Activated naive CD8-positive, alpha-beta T cell (primary cell): Measurements from ENCODE around the gene KCNMA1.
"Not testable (repeated sequence)": the region's sequence is repeated elsewhere in the genome, so short reads cannot be mapped to it uniquely, and the experiment has no call there.

Source experiments
- H3K27ac Mint-ChIP-seq: one replicate; pipeline ENCODE4 v1.8.0; 2021; ENCODE audit warnings: mixed read lengths
- H3K27me3 Mint-ChIP-seq: one replicate; pipeline ENCODE4 v1.8.0; 2021; ENCODE audit warnings: mixed read lengths
- H3K36me3 Mint-ChIP-seq: one replicate; pipeline ENCODE4 v1.8.0; 2021; ENCODE audit warnings: mixed read lengths
- H3K4me1 Mint-ChIP-seq: one replicate; pipeline ENCODE4 v1.8.0; 2021; ENCODE audit warnings: low read depth, mixed read lengths
- H3K4me3 Mint-ChIP-seq: one replicate; pipeline ENCODE4 v1.8.0; 2021; ENCODE audit warnings: mild to moderate bottlenecking, mixed read lengths
- H3K9me3 Mint-ChIP-seq: one replicate; pipeline ENCODE4 v1.8.0; 2021; ENCODE audit warnings: low read depth, mixed read lengths

Gene KCNMA1

GRCh38 chr10:77350134-77350533 is 287.5 kb downstream of the KCNMA1 start:
- no peaks in the 10 kb centered on the region for H3K9me3 Mint-ChIP-seq
- H3K27ac Mint-ChIP-seq, result no peak overlapping the region
- no peak overlapping the region for H3K4me3 Mint-ChIP-seq
- no peaks in the 10 kb centered on the region for H3K36me3 Mint-ChIP-seq
- no peaks in the 10 kb centered on the region for H3K27me3 Mint-ChIP-seq
- no peaks in the 10 kb centered on the region for H3K4me1 Mint-ChIP-seq

- Mint-ChIP-seq H3K4me1 (no peaks in the 10 kb centered on the region), H3K36me3 (no peaks in the 10 kb centered on the region)
Measured at GRCh38 chr10:77349226-77349625, 288.4 kb downstream of the KCNMA1 start.

GRCh38 chr10:77348751-77349150 is 288.9 kb downstream of the KCNMA1 start:
- no peaks in the 10 kb centered on the region for H3K9me3 Mint-ChIP-seq
- H3K36me3 Mint-ChIP-seq, result no peaks in the 10 kb centered on the region
- no peaks in the 10 kb centered on the region for H3K4me1 Mint-ChIP-seq
- no peak overlapping the region for H3K27ac Mint-ChIP-seq
- H3K4me3 Mint-ChIP-seq, result no peak overlapping the region
- H3K27me3 Mint-ChIP-seq, result no peaks in the 10 kb centered on the region

More at GRCh38 chr10:77349226-77349625, 288.4 kb downstream of the KCNMA1 start:
- H3K9me3 Mint-ChIP-seq, result no peaks in the 10 kb centered on the region
- H3K27ac Mint-ChIP-seq, result no peak overlapping the region
- no peaks in the 10 kb centered on the region for H3K27me3 Mint-ChIP-seq
- H3K4me3 Mint-ChIP-seq, result no peak overlapping the region

- no peaks in the 10 kb centered on the region for H3K9me3 Mint-ChIP-seq
- no peaks in the 10 kb centered on the region for H3K4me1 Mint-ChIP-seq
- no peaks in the 10 kb centered on the region for H3K36me3 Mint-ChIP-seq
- H3K27me3 Mint-ChIP-seq, result no peaks in the 10 kb centered on the region
- no peak overlapping the region for H3K4me3 Mint-ChIP-seq
- no peak overlapping the region for H3K27ac Mint-ChIP-seq
Measured at GRCh38 chr10:77348082-77348481, 289.5 kb downstream of the KCNMA1 start.

- no peaks in the 10 kb centered on the region for H3K27me3 Mint-ChIP-seq
- no peaks in the 10 kb centered on the region for H3K9me3 Mint-ChIP-seq
- peaks cover 3% of the 10 kb centered on the region for H3K4me1 Mint-ChIP-seq
- no peaks in the 10 kb centered on the region for H3K36me3 Mint-ChIP-seq
- no peak overlapping the region for H3K4me3 Mint-ChIP-seq
- no peak overlapping the region for H3K27ac Mint-ChIP-seq
Measured at GRCh38 chr10:77347052-77347451, 290.6 kb downstream of the KCNMA1 start.

- no peak overlapping the region for H3K4me3 Mint-ChIP-seq
- peaks cover 3% of the 10 kb centered on the region for H3K4me1 Mint-ChIP-seq
- no peaks in the 10 kb centered on the region for H3K36me3 Mint-ChIP-seq
- no peaks in the 10 kb centered on the region for H3K9me3 Mint-ChIP-seq
- no peak overlapping the region for H3K27ac Mint-ChIP-seq
- H3K27me3 Mint-ChIP-seq, result no peaks in the 10 kb centered on the region
Measured at GRCh38 chr10:77341055-77341454, 296.6 kb downstream of the KCNMA1 start.

- not testable (repeated sequence) for H3K27me3 Mint-ChIP-seq, H3K4me1 Mint-ChIP-seq, H3K4me3 Mint-ChIP-seq, H3K9me3 Mint-ChIP-seq, H3K27ac Mint-ChIP-seq, H3K36me3 Mint-ChIP-seq
Measured at GRCh38 chr10:77339872-77340271, 297.7 kb downstream of the KCNMA1 start.

GRCh38 chr10:77339166-77339565 is 298.4 kb downstream of the KCNMA1 start:
- H3K9me3 Mint-ChIP-seq, result no peaks in the 10 kb centered on the region
- H3K4me3 Mint-ChIP-seq, result no peak overlapping the region
- H3K4me1 Mint-ChIP-seq, result peaks cover 3% of the 10 kb centered on the region
- no peaks in the 10 kb centered on the region for H3K27me3 Mint-ChIP-seq
- no peaks in the 10 kb centered on the region for H3K36me3 Mint-ChIP-seq
- no peak overlapping the region for H3K27ac Mint-ChIP-seq

- no peaks in the 10 kb centered on the region for H3K27me3 Mint-ChIP-seq
- no peak overlapping the region for H3K27ac Mint-ChIP-seq
- peaks cover 3% of the 10 kb centered on the region for H3K4me1 Mint-ChIP-seq
- H3K4me3 Mint-ChIP-seq, result no peak overlapping the region
- H3K9me3 Mint-ChIP-seq, result no peaks in the 10 kb centered on the region
- no peaks in the 10 kb centered on the region for H3K36me3 Mint-ChIP-seq
Measured at GRCh38 chr10:77338143-77338542, 299.5 kb downstream of the KCNMA1 start.

GRCh38 chr10:77334501-77334900 is 303.1 kb downstream of the KCNMA1 start:
- Mint-ChIP-seq H3K36me3 (no peaks in the 10 kb centered on the region), H3K9me3 (no peaks in the 10 kb centered on the region), H3K4me1 (no peaks in the 10 kb centered on the region), H3K27ac (no peak overlapping the region), H3K27me3 (no peaks in the 10 kb centered on the region), H3K4me3 (no peak overlapping the region)

GRCh38 chr10:77333610-77334340 is 303.8 kb downstream of the KCNMA1 start:
- Mint-ChIP-seq H3K36me3 (no peaks in the 10 kb centered on the region), H3K4me1 (no peaks in the 10 kb centered on the region)

GRCh38 chr10:77332256-77332655 is 305.4 kb downstream of the KCNMA1 start:
- H3K9me3 Mint-ChIP-seq, result no peaks in the 10 kb centered on the region
- H3K27me3 Mint-ChIP-seq, result no peaks in the 10 kb centered on the region
- peaks cover 9% of the 10 kb centered on the region for H3K4me1 Mint-ChIP-seq
- no peak overlapping the region for H3K27ac Mint-ChIP-seq
- no peak overlapping the region for H3K4me3 Mint-ChIP-seq
- H3K36me3 Mint-ChIP-seq, result no peaks in the 10 kb centered on the region

More at GRCh38 chr10:77333610-77334340, 303.8 kb downstream of the KCNMA1 start:
- H3K27ac Mint-ChIP-seq, result no peak overlapping the region
- no peaks in the 10 kb centered on the region for H3K27me3 Mint-ChIP-seq
- H3K4me3 Mint-ChIP-seq, result no peak overlapping the region
- no peaks in the 10 kb centered on the region for H3K9me3 Mint-ChIP-seq

- no peak overlapping the region for H3K27ac Mint-ChIP-seq
- peaks cover 9% of the 10 kb centered on the region for H3K4me1 Mint-ChIP-seq
- no peaks in the 10 kb centered on the region for H3K36me3 Mint-ChIP-seq
- no peak overlapping the region for H3K4me3 Mint-ChIP-seq
- H3K27me3 Mint-ChIP-seq, result no peaks in the 10 kb centered on the region
- no peaks in the 10 kb centered on the region for H3K9me3 Mint-ChIP-seq
Measured at GRCh38 chr10:77328272-77328816, 309.3 kb downstream of the KCNMA1 start.

GRCh38 chr10:77325233-77325537 is 312.4 kb downstream of the KCNMA1 start:
- no peaks in the 10 kb centered on the region for H3K9me3 Mint-ChIP-seq

GRCh38 chr10:77321838-77322237 is 315.8 kb downstream of the KCNMA1 start:
- Mint-ChIP-seq H3K36me3 (peaks cover 2% of the 10 kb centered on the region), H3K4me3 (no peak overlapping the region), H3K27ac (no peak overlapping the region), H3K4me1 (no peaks in the 10 kb centered on the region), H3K9me3 (no peaks in the 10 kb centered on the region), H3K27me3 (no peaks in the 10 kb centered on the region)

More at GRCh38 chr10:77325233-77325537, 312.4 kb downstream of the KCNMA1 start:
- no peaks in the 10 kb centered on the region for H3K27me3 Mint-ChIP-seq
- no peak overlapping the region for H3K27ac Mint-ChIP-seq
- peaks cover 2% of the 10 kb centered on the region for H3K36me3 Mint-ChIP-seq
- H3K4me3 Mint-ChIP-seq, result no peak overlapping the region
- H3K4me1 Mint-ChIP-seq, result peaks cover 9% of the 10 kb centered on the region

GRCh38 chr10:77320971-77321471 is 316.6 kb downstream of the KCNMA1 start:
- no peaks in the 10 kb centered on the region for H3K9me3 Mint-ChIP-seq
- H3K27me3 Mint-ChIP-seq, result no peaks in the 10 kb centered on the region
- no peak overlapping the region for H3K27ac Mint-ChIP-seq

More at GRCh38 chr10:77320971-77321471, 316.6 kb downstream of the KCNMA1 start:
- Mint-ChIP-seq H3K4me1 (no peaks in the 10 kb centered on the region), H3K4me3 (no peak overlapping the region), H3K36me3 (peaks cover 2% of the 10 kb centered on the region)
